Measurements from ENCODE around the gene TAS2R43.
"Not testable (repeated sequence)": the region's sequence is repeated elsewhere in the genome, so short reads cannot be mapped to it uniquely, and the experiment has no call there.

Gene TAS2R43

GRCh38 chr12:11059041-11059440 is 33.1 kb downstream of the TAS2R43 start:
- no peak for DNase-seq

DNA sequence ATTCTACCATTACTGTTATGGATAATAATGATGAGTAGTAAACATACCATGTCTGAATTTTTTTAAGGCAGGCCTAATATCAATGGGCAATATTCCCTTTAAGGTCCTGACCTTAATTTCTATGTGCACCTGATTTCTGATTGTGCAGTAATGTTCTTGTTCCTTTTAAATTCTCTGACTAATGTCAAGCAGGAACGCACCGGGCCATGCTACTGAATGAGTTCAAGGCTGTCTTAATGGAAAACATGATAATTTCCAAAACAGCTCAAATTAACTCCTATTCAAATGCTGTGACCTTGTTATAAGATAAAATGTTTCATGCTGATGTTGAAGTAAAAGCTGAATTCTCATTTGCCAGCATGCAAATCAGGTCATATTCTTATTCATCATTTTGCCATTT is 36.8 kb downstream of the TAS2R43 start:
- no peak for DNase-seq

DNA sequence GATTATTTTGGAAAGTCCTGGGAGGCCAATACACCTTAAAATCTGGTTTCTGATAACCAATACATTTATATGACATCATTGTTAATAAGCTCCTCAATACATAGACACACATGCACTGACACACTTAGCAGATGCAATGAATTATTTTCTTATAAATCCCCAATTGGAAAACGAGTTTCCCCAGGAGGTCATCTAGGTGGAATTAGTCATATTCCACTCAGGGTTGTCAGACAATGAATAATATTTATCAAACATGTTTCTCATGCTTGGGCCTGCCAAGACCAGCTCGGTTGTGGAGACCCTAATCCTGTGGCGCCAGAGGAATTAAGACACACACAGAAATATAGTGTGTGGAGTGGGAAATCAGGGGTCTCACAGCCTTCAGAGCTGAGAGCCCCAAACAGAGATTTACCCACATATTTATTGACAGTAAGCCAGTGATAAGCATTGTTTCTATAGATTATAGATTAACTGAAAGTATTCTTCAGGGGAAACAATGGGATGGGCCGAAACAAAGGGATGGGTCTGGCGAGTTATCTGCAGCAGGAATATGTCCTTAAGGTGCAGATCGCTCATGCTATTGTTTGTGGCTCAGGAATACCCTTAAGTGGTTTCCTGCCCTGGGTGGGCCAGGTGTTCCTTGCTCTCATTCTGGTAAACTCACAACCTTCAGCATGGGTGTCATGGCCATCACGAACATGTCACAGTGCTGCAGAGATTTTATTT is 42.1 kb downstream of the TAS2R43 start:
- DNase-seq, result not testable (repeated sequence)

GRCh38 chr12:11041366-11041765 is 50.7 kb downstream of the TAS2R43 start:
- DNase-seq, result not testable (repeated sequence)
